ENCODE measurements around the gene VRTN. TPM values are rescaled to one million over a fixed set of nuclear protein-coding genes. Genes with fewer than 3 reads are reported as not detected.

Gene VRTN
- total RNA-seq, 1 donor from 2014 or later: not detected

DNA sequence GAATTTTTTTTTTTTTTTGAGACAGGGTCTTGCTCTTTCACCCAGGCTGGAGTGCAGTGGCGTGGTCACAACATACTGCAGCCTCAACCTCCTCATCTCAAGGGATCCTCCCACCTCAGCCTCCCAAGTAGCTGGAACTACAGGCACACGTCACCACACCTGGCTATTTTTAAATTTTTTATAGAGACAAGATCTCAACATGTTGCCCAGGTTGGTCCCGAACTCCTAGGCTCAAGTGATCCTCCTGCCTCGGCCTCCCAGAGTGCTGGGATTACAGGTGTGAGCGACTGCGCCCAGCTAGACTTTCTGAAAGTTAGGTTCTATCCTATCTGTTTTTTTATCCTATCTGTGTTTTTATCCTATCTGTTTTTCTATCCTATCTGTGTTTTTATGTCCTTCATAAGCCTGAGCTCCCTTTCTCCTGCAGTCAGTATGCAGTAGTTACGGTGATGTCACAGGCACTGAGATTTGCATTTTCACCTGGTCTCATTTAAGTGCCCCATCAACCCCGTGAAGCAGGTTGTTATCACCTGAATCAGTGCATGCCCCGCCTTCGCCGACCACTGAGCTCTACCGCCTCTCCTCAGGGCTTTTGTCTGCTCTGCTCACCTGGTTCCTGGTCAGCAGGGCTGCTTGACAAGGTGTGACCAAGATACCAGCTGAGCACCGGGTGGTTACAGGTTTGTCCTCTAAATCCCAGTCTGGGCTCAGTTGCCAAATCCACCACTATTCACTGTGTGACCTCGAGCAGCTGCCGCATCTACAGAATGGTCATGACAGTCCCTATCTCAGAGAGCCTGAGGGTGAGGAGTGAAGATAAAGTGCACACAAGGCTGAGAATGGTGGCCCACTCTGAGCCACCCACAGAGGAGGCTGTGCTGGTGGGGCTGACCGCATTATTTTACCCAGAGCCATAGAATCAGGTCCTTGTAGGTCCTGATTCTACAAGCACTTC lies 44.6 kb downstream of the VRTN start:
- no peak for DNase-seq (ENCODE audit: low read depth, low spot score)

DNA sequence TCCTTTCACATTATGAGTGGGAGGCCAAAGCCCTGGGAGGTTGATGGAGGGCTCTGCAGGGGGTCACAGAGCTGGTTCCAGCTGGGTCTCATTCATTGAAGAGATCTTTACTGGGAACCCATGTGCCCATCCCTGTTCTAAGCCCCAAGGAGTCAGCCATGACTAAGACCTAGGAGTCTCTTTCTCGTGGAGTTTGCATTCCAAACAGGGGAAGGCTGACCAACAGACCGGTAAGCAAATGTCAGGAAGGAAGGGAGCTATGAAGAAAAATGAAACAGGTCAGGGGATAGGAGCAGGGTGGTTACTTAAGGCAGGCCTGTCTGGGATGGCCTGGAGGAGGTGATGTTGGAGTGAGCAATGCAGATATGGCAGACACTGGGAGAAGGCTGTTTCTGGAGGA lies 46.3 kb downstream of the VRTN start:
- no peak for DNase-seq (ENCODE audit: low read depth, low spot score)

DNA sequence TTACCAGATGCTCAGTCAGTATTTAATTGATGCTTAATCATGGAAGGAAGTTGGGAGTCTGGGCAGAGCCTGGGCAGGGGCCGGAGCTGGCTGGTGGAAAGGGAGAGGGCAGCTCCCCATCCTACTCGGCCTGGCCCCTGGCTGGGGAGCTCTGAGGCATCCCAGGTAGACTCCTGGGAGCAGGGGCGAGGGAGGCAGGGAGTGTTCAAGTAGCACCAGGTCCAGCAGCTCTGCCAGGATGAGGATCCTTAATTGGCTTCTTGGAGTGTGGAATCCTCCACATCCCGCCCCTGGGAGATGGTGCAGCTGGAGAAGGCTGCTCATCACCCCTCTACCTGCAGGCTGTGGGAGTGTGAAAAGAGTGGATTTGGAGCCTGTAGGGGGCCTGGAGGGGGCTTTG lies 46.8 kb downstream of the VRTN start:
- no peak for DNase-seq (ENCODE audit: low read depth, low spot score)

DNA sequence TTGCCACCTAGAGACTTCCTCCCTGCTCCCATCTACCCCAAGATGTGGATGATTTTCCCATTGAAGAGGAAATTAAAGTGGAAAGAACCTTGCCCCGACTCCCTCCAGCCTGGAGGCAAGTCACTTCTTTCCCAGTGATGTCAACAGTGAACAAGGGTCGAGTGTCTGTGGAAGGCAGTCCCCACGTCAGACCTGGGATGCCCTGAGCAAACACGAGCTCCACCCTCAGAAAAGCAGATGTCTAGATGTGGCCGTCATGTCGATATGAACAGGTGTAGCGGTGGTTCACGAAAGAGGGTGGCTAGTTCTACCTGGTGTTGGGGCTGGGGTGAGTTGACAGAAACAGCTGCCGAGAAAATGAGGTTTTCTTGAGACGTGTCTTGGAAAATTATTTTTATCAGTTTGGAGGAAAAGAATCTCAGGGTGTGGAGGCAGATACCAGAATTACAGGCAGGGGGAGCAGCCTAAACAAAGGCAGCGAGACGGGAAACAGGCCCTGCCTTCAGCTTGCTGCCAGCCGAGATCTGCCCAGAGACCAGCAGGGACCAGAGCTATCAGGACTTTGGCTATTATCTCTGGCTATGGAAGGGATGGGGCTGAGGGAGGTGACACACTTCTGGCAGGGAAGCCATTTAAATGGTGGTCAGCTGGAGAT lies 51.9 kb downstream of the VRTN start:
- no peak for DNase-seq (ENCODE audit: low read depth, low spot score)

DNA sequence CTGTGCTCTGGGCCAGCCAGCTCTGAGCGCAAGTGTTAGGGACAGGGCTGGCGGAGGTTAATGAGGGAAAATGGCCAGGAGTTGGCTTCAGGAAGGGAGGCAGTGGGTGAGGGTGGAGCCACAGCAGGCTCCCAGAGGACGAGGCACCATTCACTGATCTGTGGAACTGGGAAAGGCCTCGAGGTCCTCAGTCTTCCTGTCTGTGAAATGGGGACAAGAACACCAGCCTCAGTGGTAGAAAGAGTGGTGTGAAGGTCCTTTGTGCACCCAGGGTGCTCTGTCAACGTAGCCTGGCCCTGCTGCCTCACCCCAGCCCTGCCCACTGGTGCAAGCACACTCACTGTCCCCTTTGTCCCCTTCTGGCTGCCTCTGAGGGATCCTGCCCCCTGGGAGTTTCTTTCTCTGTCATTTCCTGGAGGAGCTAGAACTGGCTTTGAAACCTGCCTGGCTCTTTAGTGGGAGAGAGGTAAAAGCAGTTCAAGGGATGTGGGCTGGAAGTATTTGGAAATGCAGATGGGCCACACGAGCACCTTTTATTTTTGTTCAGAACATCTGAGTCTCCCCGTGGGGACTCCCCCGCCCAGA lies 52.7 kb downstream of the VRTN start:
- DNase-seq (ENCODE audit: low read depth, low spot score): no peak

DNA sequence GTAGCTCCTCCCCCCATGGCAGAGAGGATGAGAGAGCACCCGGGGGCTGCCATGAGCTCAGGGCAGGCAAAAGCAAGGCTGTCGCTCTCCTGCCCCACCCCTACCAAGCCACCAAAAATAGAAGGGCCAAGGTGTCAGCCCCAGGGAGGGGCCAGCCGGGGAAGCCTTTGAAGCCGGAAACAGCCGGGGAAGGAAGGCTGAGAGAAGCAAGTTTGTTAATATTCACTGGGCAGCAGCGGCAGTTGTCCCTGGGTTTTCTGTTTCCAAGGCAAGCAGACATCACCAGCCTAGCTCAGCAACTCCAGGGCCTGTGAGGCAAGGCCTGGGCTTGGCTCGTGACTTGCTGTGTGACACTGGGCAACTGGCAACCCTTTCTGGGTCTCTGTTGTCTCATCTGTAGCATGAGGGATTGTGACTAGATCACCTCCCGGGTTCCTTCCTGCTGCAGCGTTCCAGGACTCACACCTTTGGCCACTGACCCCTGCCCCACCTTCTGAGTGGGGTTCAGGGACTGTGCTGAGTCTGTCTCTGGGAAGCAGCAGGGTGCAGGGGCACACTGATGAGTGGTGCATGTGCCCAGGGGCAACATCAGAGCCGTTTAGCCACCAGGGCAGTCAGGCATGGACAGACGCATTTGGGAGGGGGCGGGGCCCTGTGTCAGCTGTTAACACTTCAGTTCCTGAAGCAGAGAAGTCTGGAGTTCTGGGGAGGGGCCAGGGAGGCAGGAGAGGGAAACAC lies 53.4 kb downstream of the VRTN start:
- DNase-seq (ENCODE audit: low read depth, low spot score): no peak

DNA sequence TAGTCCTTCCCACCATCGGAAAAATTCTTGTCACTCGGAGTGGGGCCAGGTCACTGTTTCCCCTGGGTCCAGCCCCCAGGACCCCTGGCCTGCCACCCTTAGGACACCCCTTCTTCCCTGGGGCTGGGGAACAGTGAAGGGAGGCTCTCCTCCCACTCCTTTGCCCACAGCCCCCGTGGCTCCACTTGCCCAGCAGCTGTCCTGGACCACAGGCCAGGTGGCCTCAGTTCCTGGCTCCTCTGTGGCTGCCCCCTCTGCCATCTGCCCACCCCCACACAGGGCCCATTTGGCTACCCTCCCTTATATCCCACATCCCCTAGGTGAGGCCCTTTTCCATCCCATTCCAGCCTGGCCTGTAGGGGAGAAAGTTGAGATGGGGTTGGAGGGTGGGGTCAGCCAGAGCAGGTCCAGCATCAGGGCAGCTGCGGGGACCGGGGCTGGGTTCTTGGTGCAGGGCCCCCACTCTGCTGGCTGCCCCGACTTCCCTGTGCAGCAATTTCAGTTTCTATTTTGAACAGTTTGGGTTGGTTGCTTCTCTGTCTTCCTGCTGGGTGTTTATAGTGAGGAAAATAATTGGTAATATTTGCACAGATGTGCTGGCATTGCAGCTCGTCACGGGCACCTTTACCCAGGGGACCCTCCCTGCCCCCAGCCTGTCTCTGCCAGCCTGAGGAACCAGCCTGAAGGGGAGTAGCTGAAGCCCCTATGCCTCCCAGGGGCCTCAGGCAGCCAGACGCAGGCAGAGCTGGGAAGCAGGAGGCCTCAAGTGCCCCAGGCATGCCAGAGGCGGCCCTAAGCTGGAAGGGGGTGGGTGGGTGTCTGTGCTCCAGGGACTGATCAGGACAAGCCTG lies 54.4 kb downstream of the VRTN start:
- no peak for DNase-seq (ENCODE audit: low read depth, low spot score)

DNA sequence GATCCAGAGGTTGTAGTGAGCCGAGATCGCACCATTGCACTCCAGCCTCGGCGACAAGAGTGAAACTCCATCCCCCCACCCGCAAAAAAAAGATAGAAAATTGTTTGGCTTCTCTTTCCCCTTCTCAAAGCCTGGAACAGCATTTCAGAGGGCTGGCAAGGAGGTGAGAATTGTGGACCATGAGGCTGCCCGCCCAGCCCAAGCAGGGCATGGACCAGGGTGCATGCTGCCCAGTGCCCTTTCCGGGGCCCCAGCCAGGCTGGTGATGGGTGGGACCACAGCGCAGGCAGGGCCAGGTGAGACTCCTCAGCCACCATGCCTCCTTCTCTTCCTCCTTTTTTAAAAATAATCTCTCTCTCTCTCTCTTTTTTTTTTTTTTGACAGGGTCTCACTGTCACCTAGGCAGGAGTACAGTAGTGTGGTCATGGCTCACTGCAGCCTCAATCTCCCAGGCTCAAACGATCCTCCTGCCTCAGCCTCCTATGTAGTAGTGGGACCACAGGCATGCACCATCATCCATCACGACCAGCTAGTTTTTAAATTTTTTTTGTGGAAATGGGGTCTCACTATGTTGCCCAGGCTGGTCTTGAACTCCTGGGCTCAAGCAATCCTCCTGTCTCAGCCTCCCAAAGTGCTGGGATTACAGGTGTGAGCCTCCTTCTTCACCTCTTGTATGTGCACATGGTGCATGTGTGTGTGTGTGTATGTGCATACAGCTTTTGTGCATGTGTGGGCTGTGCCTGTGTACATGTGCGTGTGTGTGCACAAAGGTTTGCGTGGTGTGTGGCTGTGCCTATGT lies 55.5 kb downstream of the VRTN start:
- DNase-seq (ENCODE audit: low read depth, low spot score): no peak

DNA sequence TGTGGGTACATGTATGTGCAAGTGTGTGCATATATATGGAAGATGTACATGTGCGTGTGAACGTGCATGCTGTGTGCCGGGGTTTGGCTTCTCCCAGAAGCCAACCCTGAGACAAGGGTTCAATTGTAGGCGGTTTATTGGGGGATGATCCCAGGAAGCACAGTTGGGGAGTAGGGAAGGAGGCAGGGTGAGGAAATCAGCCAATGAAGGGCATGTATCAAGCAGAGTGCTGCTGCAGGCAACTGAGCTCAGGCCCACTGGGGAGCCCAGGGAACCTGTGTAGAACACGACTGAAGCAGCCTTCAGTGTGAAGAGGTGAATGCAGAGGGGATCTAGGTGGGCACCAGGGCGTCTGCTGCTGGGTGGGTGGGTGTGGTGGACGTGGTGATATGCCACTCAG lies 56.2 kb downstream of the VRTN start:
- DNase-seq (ENCODE audit: low read depth, low spot score): no peak

DNA sequence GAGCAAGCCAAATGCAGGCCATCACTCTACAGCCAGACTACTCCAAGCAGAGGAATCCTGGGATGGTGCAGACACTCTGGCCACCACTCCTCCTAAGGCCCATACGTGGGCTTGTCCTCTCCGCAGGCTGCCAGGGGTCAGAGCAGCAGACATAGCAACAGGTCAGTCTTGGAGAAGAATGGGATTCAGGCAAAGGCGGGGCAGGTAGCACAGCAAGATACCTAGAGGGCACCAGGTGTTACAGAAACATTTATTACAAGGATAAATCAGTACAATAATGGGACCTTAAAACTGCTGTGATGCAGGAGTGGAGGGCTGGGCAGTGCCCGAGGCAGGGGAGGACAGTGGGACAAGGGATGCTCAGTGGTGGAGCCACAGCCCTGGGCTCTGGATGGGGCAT lies 57.4 kb downstream of the VRTN start:
- DNase-seq (ENCODE audit: low read depth, low spot score): no peak

DNA sequence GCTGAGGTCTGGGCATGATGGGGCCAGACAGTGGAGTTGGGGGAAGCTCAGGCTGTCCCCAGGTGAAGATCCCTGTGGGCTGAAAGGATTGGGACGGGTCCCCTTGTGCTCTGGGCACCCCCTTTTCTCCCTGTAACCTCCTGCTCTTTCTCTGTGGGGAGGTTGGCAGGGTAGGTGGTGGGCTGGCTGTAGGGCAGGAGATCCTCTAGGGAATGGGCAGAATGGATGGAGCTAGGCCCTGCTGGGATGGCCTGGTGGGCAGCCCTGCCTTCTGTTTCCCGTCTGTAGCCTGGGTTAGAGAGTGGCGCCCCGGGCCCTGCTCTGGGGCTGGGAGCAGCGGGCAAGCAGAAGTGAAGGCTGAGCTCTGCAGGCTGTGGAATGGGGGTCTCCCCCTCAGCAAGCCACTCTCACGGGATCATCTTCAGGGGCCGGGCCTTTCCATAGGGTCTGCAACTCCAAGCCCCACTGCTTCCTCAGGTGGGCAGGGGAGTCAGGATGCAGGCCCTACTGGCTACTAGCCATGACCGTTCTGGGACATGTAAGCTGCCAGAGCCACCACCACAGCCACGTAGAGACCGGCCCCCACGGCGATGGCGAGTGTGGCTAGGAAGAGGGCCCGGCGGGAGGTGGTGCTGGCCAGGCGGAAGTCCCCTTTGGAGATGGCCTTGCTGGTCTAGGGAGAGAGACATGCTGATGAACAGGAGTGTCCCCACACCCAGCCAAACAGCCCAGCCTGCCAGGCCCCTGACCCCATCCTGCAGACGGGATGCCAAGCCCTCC lies 58.9 kb downstream of the VRTN start:
- DNase-seq (ENCODE audit: low read depth, low spot score): no peak

DNA sequence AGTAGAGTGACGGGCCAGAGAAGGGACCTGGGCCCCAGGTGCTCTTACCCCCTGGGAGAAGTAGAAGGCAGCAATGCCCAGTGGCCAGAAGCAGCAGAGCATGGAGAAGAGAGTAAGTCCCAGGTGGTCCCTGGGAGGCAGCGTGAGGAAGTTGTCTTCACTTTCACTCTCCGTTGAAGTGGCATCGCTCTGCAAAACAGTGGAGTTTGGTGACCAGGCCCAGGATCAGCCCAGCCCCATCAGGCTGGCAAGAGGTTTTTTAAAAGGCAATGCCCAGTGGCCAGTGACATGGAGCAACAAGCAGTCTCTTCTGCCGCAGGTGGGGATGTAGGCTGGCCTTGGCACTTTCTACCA lies 59.5 kb downstream of the VRTN start:
- no peak for DNase-seq (ENCODE audit: low read depth, low spot score)

DNA sequence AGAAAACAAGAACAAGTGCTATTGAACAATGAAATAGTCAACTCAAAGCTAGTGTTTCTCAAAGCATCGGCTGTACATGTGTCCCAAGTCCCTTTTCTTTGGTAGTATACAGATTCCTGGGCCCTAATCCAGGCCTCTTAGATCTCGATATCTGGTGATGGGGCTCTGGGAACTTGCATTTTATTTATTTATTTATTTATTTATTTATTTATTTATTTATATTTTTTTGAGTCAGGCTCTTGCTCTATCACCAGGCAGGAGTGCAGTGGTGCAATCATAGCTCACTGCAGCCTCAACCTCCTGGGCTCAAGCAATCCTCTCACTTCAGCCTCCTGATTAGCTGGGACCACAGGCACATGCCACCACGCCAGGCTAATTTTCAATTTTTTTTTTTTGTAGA lies 60.6 kb downstream of the VRTN start:
- DNase-seq (ENCODE audit: low read depth, low spot score): no peak

DNA sequence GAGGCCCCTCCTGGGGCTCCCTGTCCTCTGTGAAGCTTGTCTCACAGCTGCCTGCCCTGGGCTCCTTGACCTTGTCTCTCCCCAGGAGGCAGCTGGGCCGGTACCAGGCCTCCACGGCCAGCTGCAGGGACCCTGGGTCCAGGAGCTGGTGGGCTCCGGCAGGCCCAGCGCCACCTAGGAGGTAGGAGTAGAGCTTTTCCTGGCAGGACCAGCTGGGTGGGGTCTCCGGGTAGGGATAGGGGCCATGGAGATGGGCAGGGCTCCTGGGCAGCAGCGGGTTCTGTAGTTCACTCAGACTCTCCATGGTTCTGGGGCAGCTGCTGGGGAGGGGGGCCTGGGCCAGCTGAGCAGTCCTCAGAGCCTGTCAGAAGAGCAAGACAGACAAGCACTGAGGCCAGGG lies 61.2 kb downstream of the VRTN start:
- no peak for DNase-seq (ENCODE audit: low read depth, low spot score)

Other genes starting within 250 kb of the VRTN start
- not detected in 2 replicates for gene VSX2, start 109.0 kb upstream of the VRTN start, total RNA-seq
- gene ABCD4, start 45.5 kb upstream of the VRTN start, total RNA-seq: 30.0 and 43.5 TPM in 2 replicates
- gene SYNDIG1L, start 77.7 kb downstream of the VRTN start, total RNA-seq: not detected in 2 replicates
- 238 and 317 TPM in 2 replicates for gene NPC2, start 144.8 kb downstream of the VRTN start, total RNA-seq
- gene ISCA2, start 145.3 kb downstream of the VRTN start, total RNA-seq: 12.0 and 16.7 TPM in 2 replicates